ENCODE measurements around the gene ST6GAL2.
A peak's percentile ranks its signal among the peaks of the same experiment; 100 is the strongest.

Gene ST6GAL2

DNA sequence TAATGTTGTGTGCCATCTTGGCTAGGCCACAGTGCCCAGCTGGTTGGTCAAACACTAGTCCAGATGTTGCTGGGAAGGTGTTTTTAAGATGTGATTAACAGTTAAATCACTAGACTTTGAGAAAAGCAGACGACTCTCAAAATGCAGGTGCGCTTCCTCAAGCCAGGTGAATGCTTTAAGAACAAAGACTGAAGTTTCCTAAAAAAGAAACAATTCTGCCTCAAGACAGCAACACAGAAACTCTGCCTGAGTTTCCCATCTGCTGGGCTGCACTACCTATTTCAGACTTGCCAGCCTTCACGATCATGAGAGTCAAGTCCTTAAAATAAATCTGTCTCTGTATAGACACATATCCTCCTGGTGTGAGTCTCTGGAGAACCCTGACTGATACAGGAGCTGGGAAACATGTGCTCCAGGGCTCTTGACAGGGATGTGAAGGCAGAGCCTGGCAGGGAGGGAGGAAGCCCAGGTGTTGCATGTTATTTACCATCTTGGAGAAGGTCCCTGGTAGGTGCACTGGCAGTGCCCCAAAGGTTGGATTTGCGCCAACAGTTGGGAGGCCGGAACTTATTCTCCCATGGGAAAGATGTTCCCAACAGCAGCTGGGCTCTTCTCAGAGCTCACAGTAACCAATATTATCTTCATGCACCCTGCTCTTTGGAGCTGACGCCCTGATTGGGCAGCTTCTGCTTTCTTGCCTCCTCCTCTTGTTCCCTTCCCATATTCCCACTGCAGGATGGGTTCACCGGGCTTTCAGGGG lies 43.9 kb downstream of the ST6GAL2 start:
- Histone ChIP-seq H3K4me1 (ENCODE audit: control insufficient read depth in 1 of 2, insufficient read depth in 2 of 2, low read length in 2 of 2) (peaks cover 4 to 43% of the 10 kb centered on the region in 2 donors), H3K9me3 (ENCODE audit: control insufficient read depth in 1 of 2, low read length in 2 of 2) (no peaks in the 10 kb centered on the region), H3K4me3 (ENCODE audit: low read depth in 1 of 2, low read length in 2 of 2) (no peak overlapping the region), H3K27ac (ENCODE audit: low read length) (no peak overlapping the region), H3K36me3 (ENCODE audit: control insufficient read depth in 1 of 2, insufficient read depth in 2 of 2, low read length in 2 of 2) (no peaks in the 10 kb centered on the region), H3K27me3 (ENCODE audit: low read depth, low read length) (no peaks in the 10 kb centered on the region)

DNA sequence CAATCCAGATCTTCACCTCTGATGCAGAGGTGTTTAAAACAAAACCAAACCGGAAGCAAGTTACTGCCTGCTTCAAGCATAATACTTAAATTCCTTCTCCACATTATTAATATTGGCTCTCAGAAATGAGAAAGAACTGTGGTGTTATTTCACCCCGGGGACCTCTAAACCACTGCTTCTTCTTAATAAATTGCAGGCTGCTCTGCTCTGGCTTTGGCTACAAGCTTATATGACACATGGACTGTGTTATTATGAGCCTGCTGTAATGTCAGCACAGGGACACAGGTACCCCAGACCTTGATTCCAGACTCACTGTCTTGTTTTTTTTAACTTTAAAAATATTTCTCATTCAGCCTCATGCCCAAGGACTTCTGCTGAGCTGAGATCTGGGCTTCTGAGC lies 45.1 kb downstream of the ST6GAL2 start:
- Histone ChIP-seq H3K9me3 (ENCODE audit: control insufficient read depth in 1 of 2, low read length in 2 of 2) (no peaks in the 10 kb centered on the region), H3K27me3 (ENCODE audit: low read depth, low read length) (no peaks in the 10 kb centered on the region), H3K4me1 (ENCODE audit: control insufficient read depth in 1 of 2, insufficient read depth in 2 of 2, low read length in 2 of 2) (peaks cover 4 to 43% of the 10 kb centered on the region in 2 donors), H3K4me3 (ENCODE audit: low read depth in 1 of 2, low read length in 2 of 2) (no peak overlapping the region), H3K27ac (ENCODE audit: low read length) (peak overlapping the region; percentile 19), H3K36me3 (ENCODE audit: control insufficient read depth in 1 of 2, insufficient read depth in 2 of 2, low read length in 2 of 2) (no peaks in the 10 kb centered on the region)

DNA sequence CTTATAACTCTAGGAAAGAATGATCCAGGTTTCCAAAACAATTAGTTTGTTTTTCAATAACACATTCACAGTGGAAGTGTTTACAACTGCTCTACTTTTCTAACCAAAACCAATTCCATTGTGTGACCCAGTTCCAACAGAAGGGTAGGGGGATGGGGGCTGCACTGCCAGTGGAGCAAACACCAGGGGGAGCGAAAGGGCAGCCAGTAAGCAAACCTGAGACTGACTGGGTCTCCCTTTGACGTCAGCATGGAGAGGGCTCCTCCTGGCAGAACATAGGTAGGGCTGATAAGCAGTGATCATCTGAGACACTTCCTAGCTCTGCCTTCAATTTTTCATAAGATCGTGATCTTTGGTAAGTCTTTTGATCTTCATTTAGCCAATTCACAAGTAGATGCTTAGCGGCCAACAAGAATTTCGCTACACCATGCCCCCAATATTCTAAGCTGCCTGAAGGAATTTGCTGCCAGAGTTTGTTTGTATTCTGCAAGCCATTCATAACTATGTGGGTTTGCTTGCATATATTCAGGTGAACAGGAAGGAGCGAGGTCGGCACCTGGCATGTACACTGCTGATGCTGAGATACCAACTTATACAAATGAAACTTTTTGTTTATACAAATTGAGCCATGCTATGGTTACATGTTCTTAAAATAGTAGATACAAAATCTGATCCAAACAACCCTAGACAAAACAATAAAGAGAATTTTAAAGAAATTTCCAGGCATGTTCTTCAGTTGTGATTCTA lies 45.9 kb downstream of the ST6GAL2 start:
- no peak overlapping the region for H3K4me3 ChIP-seq (ENCODE audit: low read depth in 1 of 2, low read length in 2 of 2)
- H3K4me1 ChIP-seq (ENCODE audit: control insufficient read depth in 1 of 2, insufficient read depth in 2 of 2, low read length in 2 of 2), result peaks cover 4 to 43% of the 10 kb centered on the region in 2 donors
- no peaks in the 10 kb centered on the region for H3K27me3 ChIP-seq (ENCODE audit: low read depth, low read length)
- no peak overlapping the region for H3K27ac ChIP-seq (ENCODE audit: low read length)
- H3K36me3 ChIP-seq (ENCODE audit: control insufficient read depth in 1 of 2, insufficient read depth in 2 of 2, low read length in 2 of 2), result no peaks in the 10 kb centered on the region
- no peaks in the 10 kb centered on the region for H3K9me3 ChIP-seq (ENCODE audit: control insufficient read depth in 1 of 2, low read length in 2 of 2)

DNA sequence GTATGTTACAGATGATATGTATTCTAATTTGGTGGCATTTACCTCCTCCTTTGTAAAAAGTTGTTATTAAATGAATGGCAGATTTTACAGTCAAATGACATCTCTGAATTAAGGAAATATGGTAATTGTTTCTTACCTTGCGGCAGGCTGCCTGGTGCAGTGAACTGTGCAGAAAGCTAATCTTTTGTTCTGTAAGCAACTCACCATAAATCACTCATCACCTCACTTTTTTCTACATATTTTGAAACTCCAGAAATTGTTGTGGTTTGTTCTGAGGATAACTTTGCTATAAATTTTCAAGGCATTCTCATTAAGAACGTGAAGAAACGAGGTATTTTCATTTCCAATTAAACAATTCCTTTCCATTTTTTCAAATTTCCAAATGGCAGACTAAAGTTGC lies 52.7 kb downstream of the ST6GAL2 start:
- Histone ChIP-seq H3K4me1 (ENCODE audit: control insufficient read depth in 1 of 2, insufficient read depth in 2 of 2, low read length in 2 of 2) (no peaks in the 10 kb centered on the region), H3K27ac (ENCODE audit: low read length) (no peak overlapping the region)

DNA sequence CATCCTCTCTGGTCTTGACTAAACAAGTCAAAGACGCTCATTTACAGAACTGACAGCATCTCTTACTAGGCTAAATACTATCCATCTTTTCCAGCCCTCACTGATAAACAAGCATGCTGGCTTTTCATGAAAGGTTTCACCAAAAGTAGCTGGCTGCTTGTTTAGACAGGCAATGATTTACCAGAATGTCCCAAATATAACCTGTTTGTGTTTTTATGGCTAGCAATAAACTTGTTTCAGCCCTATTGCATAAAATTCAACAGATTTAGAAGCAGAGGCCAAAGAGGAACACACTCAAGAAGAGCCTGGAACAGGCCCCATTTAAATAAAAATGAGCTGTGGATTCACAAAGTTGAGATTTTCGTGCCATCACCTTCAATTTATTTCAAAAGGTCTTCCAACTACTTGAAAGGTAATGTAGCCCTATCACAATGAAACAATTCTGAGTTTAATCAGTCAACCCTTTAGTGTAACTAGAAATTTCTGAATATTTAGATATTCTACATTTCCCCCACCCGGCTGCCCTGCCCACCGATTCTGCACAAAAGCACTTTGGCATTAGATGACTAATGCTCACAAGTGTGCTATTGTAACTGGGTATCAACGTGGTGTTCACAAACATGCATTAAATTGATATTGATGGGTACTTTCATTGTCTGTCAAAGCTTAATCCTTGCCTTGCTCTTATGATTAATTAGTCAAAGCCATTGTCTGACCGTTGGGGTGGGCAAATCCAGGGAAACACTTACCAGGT lies 54.0 kb downstream of the ST6GAL2 start:
- no peak overlapping the region for H3K27ac ChIP-seq (ENCODE audit: low read length)
- H3K27me3 ChIP-seq (ENCODE audit: low read depth, low read length), result no peaks in the 10 kb centered on the region
- no peak overlapping the region for H3K4me3 ChIP-seq (ENCODE audit: low read depth in 1 of 2, low read length in 2 of 2)
- no peaks in the 10 kb centered on the region for H3K36me3 ChIP-seq (ENCODE audit: control insufficient read depth in 1 of 2, insufficient read depth in 2 of 2, low read length in 2 of 2)
- no peaks in the 10 kb centered on the region for H3K9me3 ChIP-seq (ENCODE audit: control insufficient read depth in 1 of 2, low read length in 2 of 2)
- H3K4me1 ChIP-seq (ENCODE audit: control insufficient read depth in 1 of 2, insufficient read depth in 2 of 2, low read length in 2 of 2), result no peaks in the 10 kb centered on the region

More for the DNA sequence above, 52.7 kb downstream of the ST6GAL2 start:
- no peaks in the 10 kb centered on the region for H3K9me3 ChIP-seq (ENCODE audit: control insufficient read depth in 1 of 2, low read length in 2 of 2)
- no peak overlapping the region for H3K4me3 ChIP-seq (ENCODE audit: low read depth in 1 of 2, low read length in 2 of 2)
- no peaks in the 10 kb centered on the region for H3K27me3 ChIP-seq (ENCODE audit: low read depth, low read length)
- H3K36me3 ChIP-seq (ENCODE audit: control insufficient read depth in 1 of 2, insufficient read depth in 2 of 2, low read length in 2 of 2), result no peaks in the 10 kb centered on the region

DNA sequence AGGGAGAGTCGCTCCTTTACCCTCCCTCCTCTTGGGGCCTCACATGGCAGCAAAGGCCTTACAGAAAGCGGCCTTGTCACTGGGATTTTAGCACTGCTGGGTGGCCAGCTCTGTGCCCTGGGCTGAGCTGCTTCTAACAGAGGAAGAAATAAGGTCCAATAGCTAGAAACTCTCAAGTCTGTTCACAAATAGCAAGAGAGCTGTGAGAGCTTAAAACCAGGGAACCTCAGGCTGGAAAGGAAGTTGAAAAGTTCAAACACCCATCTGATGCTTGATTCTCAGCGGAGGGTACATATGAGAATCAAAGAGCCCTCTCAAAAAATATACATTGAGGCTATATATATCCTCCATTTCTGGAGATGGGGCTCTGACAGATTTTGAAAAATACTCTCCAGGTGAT lies 54.7 kb downstream of the ST6GAL2 start:
- Histone ChIP-seq H3K4me1 (ENCODE audit: control insufficient read depth in 1 of 2, insufficient read depth in 2 of 2, low read length in 2 of 2) (no peaks in the 10 kb centered on the region), H3K36me3 (ENCODE audit: control insufficient read depth in 1 of 2, insufficient read depth in 2 of 2, low read length in 2 of 2) (no peaks in the 10 kb centered on the region), H3K27ac (ENCODE audit: low read length) (no peak overlapping the region)

DNA sequence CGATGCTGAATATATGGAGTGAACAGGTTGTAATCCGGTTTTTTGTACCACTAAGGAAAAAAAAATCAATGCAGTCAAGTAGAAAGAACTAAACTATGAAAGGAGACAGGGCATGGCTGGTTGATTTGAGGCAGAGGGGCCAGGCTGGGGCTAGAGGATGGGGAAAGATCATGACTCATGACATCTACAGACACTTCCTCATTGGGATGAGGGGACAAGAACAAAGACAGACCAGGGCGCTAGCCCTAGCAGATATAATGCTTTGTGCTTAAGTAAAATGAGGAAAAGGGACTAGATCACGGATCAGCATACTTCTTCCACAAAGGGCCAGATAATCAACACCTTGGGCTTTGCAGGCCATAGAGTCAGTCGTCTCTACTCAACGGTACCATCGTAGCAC lies 55.8 kb downstream of the ST6GAL2 start:
- Histone ChIP-seq H3K4me3 (ENCODE audit: low read depth in 1 of 2, low read length in 2 of 2) (no peak overlapping the region), H3K27ac (ENCODE audit: low read length) (no peak overlapping the region), H3K27me3 (ENCODE audit: low read depth, low read length) (no peaks in the 10 kb centered on the region), H3K4me1 (ENCODE audit: control insufficient read depth in 1 of 2, insufficient read depth in 2 of 2, low read length in 2 of 2) (no peaks in the 10 kb centered on the region), H3K36me3 (ENCODE audit: control insufficient read depth in 1 of 2, insufficient read depth in 2 of 2, low read length in 2 of 2) (peaks cover 0 to under 1% of the 10 kb centered on the region in 2 donors), H3K9me3 (ENCODE audit: control insufficient read depth in 1 of 2, low read length in 2 of 2) (no peaks in the 10 kb centered on the region)

More for the DNA sequence above, 54.7 kb downstream of the ST6GAL2 start:
- Histone ChIP-seq H3K27me3 (ENCODE audit: low read depth, low read length) (no peaks in the 10 kb centered on the region), H3K4me3 (ENCODE audit: low read depth in 1 of 2, low read length in 2 of 2) (no peak overlapping the region), H3K9me3 (ENCODE audit: control insufficient read depth in 1 of 2, low read length in 2 of 2) (no peaks in the 10 kb centered on the region)

DNA sequence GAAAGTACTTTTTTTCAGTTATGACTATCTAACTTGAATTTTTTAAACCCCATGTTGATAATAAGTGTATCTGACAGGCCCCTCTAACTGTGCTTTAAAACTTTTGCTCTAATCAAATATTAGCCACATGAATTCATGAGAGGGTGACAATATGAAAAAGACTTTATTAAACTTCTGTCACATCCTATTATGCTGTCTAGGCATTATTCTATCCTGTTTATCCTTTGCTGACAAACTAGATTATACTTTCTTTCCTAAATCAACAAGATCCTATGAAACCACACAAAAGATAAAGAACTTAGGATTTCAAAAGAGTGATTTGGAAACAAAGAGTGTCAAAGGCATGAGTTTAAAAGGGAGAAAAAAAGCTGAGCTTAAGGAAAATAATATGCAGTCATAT lies 57.8 kb downstream of the ST6GAL2 start:
- no peaks in the 10 kb centered on the region for H3K4me1 ChIP-seq (ENCODE audit: control insufficient read depth in 1 of 2, insufficient read depth in 2 of 2, low read length in 2 of 2)
- no peak overlapping the region for H3K4me3 ChIP-seq (ENCODE audit: low read depth in 1 of 2, low read length in 2 of 2)
- no peak overlapping the region for H3K27ac ChIP-seq (ENCODE audit: low read length)
- H3K27me3 ChIP-seq (ENCODE audit: low read depth, low read length), result no peaks in the 10 kb centered on the region
- no peaks in the 10 kb centered on the region for H3K9me3 ChIP-seq (ENCODE audit: control insufficient read depth in 1 of 2, low read length in 2 of 2)
- peaks cover 0 to 4% of the 10 kb centered on the region in 2 donors for H3K36me3 ChIP-seq (ENCODE audit: control insufficient read depth in 1 of 2, insufficient read depth in 2 of 2, low read length in 2 of 2)

DNA sequence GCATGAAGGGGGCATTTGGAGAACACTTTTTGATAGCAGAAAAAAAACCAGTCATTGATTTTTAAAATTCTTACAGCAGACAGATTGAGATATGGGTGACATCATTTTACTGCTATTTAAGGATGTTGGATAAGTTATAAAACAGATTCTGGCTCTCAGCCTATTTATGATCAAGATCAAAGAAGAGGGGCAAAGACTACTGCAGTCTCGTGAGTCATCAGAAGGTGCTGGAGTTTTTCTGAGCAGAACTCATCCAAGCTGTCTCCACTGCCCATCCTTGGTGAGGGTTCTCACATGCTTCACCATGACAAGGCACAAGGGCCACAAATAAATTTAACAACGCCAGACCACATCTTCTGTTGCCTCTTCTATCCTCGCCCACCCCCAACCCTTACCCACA lies 58.8 kb downstream of the ST6GAL2 start:
- Histone ChIP-seq H3K4me1 (ENCODE audit: control insufficient read depth in 1 of 2, insufficient read depth in 2 of 2, low read length in 2 of 2) (no peaks in the 10 kb centered on the region), H3K27me3 (ENCODE audit: low read depth, low read length) (no peaks in the 10 kb centered on the region), H3K36me3 (ENCODE audit: control insufficient read depth in 1 of 2, insufficient read depth in 2 of 2, low read length in 2 of 2) (peaks cover 0 to 4% of the 10 kb centered on the region in 2 donors), H3K9me3 (ENCODE audit: control insufficient read depth in 1 of 2, low read length in 2 of 2) (no peaks in the 10 kb centered on the region), H3K27ac (ENCODE audit: low read length) (no peak overlapping the region), H3K4me3 (ENCODE audit: low read depth in 1 of 2, low read length in 2 of 2) (no peak overlapping the region)

DNA sequence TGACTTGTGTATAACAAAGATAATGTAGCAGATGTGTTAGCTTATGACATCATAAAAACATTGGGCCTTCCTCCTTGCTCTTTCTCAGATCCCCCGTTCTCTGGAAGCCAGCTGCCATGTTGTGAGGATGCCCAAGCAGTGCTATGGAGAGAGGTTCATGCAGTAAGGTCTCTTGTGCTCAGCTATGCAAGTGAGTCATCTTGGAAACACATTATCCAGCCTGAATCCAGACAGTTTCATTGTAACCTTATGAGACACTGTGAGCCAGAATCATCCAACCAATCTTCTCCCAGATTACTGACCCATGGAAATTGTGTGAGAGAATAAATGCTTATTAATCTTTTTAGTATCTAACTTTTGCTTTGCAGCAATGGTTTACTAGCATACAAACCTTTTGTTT lies 60.8 kb downstream of the ST6GAL2 start:
- no peak overlapping the region for H3K27ac ChIP-seq (ENCODE audit: low read length)
- H3K9me3 ChIP-seq (ENCODE audit: control insufficient read depth in 1 of 2, low read length in 2 of 2), result no peaks in the 10 kb centered on the region
- H3K4me3 ChIP-seq (ENCODE audit: low read depth in 1 of 2, low read length in 2 of 2), result no peak overlapping the region
- H3K4me1 ChIP-seq (ENCODE audit: control insufficient read depth in 1 of 2, insufficient read depth in 2 of 2, low read length in 2 of 2), result no peaks in the 10 kb centered on the region
- H3K36me3 ChIP-seq (ENCODE audit: control insufficient read depth in 1 of 2, insufficient read depth in 2 of 2, low read length in 2 of 2), result peaks cover 0 to 4% of the 10 kb centered on the region in 2 donors
- no peaks in the 10 kb centered on the region for H3K27me3 ChIP-seq (ENCODE audit: low read depth, low read length)

DNA sequence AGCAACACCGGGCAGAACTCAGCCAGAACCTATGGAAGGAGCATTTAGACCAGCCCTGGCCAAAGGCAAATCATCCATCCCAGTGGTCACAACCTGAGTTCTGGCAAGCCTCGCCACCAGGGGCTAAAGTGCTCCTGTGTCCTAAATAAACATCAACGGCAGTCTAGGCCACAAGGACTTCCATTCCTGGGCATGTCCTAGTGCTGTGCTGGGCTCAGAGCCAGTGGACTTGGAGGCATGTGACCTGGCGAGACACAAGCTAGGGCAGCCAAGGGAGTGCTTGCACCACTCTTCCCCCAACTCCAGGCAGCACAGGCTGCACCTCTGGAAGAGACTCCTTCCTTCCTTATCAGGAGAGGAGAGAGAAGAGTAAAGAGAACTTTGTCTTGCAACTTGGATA lies 69.0 kb downstream of the ST6GAL2 start:
- peaks cover 0 to 10% of the 10 kb centered on the region in 2 donors for H3K4me1 ChIP-seq (ENCODE audit: control insufficient read depth in 1 of 2, insufficient read depth in 2 of 2, low read length in 2 of 2)
- no peak overlapping the region for H3K4me3 ChIP-seq (ENCODE audit: low read depth in 1 of 2, low read length in 2 of 2)
- H3K9me3 ChIP-seq (ENCODE audit: control insufficient read depth in 1 of 2, low read length in 2 of 2), result no peaks in the 10 kb centered on the region
- H3K36me3 ChIP-seq (ENCODE audit: control insufficient read depth in 1 of 2, insufficient read depth in 2 of 2, low read length in 2 of 2), result no peaks in the 10 kb centered on the region
- H3K27ac ChIP-seq (ENCODE audit: low read length), result no peak overlapping the region
- H3K27me3 ChIP-seq (ENCODE audit: low read depth, low read length), result no peaks in the 10 kb centered on the region
